K562 (cell line): ENCODE results near the gene TXLNG. TPM values are rescaled to one million over a fixed set of nuclear protein-coding genes. Genes with fewer than 3 reads are reported as not detected.

Experiments
- CREM ChIP-seq: IDR thresholded peaks from 2 replicates; pipeline ENCODE4 v1.6.1; 2014; ENCODE audit warnings: antibody characterized with exemption, low read depth
- CTCFL ChIP-seq: IDR thresholded peaks from 2 replicates; pipeline ENCODE4 v1.6.1; 2011; ENCODE audit warnings: borderline replicate concordance, low read depth, mild to moderate bottlenecking, moderate library complexity, low read length; ENCODE audit not compliant: insufficient read depth, poor library complexity, severe bottlenecking
- JUND ChIP-seq, 2 experiments: IDR thresholded peaks; 2 replicates in 1 of 2; 3 replicates in 1 of 2; pipeline ENCODE4 v1.6.1; 2011; ENCODE audit warnings: borderline replicate concordance in 2 of 2, low read depth in 2 of 2, low read length in 2 of 2, improper control_type of control experiment in 1 of 2, missing biosample characterization in 1 of 2, missing genetic modification characterization in 1 of 2, missing genetic modification reagents in 1 of 2
- polyA plus RNA-seq, 8 experiments: library from polyadenylated mRNA; depleted of rRNA in 4 of 8; stranded (reverse) in 5 of 8; unstranded in 3 of 8; fragments of >200 nt; fragmentation: Nextera tagmentation in 2 of 8; fragmentation: Illumina TruSeq in 1 of 8; extraction: Ambion mirVana in 2 of 8; extraction: Trizol in 1 of 8; gene quantifications; 2 replicates each; pipeline versions ENCODE4 v1.2.1 to v1.2.3, GENCODE V29; 2011 to 2014; ENCODE audit warnings: inconsistent platforms in 1 of 8, missing spikeins in 1 of 8
- total RNA-seq, 7 experiments: library from RNA; depleted of rRNA in 6 of 7; stranded (reverse); fragments of >200 nt in 6 of 7; fragmentation: Illumina TruSeq in 2 of 7; extraction: Trizol in 2 of 7; gene quantifications; 2 replicates each; pipeline versions ENCODE4 v1.2.1 to v1.2.3, GENCODE V29; 2011 to 2021; ENCODE audit warnings: low replicate concordance in 1 of 7
- TF ChIP-seq, protein P1 (sequence below), 3 experiments: IDR thresholded peaks in 2 of 3; conservative IDR thresholded peaks in 1 of 3; 2 replicates each; pipeline ENCODE4 v1.5.1; 2011 to 2012; ENCODE audit warnings: low read length in 3 of 3, mild to moderate bottlenecking in 3 of 3, control low read depth in 2 of 3, improper control_type of control experiment in 1 of 3, inconsistent platforms in 1 of 3, low read depth in 1 of 3, mixed read lengths in 1 of 3, moderate library complexity in 1 of 3; ENCODE audit not compliant: insufficient read depth in 2 of 3
- TF ChIP-seq, protein P2 (sequence below): fragments of 250-450 bp; sonication (Bioruptor Pico); IDR thresholded peaks from 2 replicates; pipeline ENCODE4 v1.4.0; 2020; ENCODE audit warnings: borderline replicate concordance
- TF ChIP-seq, protein P3 (sequence below): fragments of 450-650 bp; IDR thresholded peaks from 2 replicates; pipeline ENCODE4 v1.6.1; 2016; ENCODE audit warnings: low read depth

Gene TXLNG
- total and polyA plus RNA-seq, 9 of the 15 experiments (the other 6 are each of a cell fraction or from before 2014, with no cell fraction given) = 13.1 to 47.0 (median 31.6) TPM

- TF ChIP-seq CTCFL = peak; percentile 95
- peak; percentile 81 for TF ChIP-seq CREM
- TF ChIP-seq, protein P1, sequence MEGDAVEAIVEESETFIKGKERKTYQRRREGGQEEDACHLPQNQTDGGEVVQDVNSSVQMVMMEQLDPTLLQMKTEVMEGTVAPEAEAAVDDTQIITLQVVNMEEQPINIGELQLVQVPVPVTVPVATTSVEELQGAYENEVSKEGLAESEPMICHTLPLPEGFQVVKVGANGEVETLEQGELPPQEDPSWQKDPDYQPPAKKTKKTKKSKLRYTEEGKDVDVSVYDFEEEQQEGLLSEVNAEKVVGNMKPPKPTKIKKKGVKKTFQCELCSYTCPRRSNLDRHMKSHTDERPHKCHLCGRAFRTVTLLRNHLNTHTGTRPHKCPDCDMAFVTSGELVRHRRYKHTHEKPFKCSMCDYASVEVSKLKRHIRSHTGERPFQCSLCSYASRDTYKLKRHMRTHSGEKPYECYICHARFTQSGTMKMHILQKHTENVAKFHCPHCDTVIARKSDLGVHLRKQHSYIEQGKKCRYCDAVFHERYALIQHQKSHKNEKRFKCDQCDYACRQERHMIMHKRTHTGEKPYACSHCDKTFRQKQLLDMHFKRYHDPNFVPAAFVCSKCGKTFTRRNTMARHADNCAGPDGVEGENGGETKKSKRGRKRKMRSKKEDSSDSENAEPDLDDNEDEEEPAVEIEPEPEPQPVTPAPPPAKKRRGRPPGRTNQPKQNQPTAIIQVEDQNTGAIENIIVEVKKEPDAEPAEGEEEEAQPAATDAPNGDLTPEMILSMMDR (IDR thresholded peaks at IDR 0.05 in 2 of 3, conservative IDR thresholded peaks at IDR 0.05 in 1 of 3; ENCODE audit: insufficient read depth in 2 of 3, low read depth in 1 of 3, low read length in 3 of 3) = peak; percentile 66 to 78 (median 72); a peak in 5 of 6 replicates
- TF ChIP-seq, protein P2, sequence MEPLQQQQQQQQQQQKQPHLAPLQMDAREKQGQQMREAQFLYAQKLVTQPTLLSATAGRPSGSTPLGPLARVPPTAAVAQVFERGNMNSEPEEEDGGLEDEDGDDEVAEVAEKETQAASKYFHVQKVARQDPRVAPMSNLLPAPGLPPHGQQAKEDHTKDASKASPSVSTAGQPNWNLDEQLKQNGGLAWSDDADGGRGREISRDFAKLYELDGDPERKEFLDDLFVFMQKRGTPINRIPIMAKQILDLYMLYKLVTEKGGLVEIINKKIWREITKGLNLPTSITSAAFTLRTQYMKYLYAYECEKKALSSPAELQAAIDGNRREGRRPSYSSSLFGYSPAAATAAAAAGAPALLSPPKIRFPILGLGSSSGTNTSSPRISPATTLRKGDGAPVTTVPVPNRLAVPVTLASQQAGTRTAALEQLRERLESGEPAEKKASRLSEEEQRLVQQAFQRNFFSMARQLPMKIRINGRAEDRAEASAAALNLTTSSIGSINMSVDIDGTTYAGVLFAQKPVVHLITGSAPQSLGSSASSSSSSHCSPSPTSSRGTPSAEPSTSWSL (CRISPR knock-in tag) = no peak
- TF ChIP-seq, protein P3, sequence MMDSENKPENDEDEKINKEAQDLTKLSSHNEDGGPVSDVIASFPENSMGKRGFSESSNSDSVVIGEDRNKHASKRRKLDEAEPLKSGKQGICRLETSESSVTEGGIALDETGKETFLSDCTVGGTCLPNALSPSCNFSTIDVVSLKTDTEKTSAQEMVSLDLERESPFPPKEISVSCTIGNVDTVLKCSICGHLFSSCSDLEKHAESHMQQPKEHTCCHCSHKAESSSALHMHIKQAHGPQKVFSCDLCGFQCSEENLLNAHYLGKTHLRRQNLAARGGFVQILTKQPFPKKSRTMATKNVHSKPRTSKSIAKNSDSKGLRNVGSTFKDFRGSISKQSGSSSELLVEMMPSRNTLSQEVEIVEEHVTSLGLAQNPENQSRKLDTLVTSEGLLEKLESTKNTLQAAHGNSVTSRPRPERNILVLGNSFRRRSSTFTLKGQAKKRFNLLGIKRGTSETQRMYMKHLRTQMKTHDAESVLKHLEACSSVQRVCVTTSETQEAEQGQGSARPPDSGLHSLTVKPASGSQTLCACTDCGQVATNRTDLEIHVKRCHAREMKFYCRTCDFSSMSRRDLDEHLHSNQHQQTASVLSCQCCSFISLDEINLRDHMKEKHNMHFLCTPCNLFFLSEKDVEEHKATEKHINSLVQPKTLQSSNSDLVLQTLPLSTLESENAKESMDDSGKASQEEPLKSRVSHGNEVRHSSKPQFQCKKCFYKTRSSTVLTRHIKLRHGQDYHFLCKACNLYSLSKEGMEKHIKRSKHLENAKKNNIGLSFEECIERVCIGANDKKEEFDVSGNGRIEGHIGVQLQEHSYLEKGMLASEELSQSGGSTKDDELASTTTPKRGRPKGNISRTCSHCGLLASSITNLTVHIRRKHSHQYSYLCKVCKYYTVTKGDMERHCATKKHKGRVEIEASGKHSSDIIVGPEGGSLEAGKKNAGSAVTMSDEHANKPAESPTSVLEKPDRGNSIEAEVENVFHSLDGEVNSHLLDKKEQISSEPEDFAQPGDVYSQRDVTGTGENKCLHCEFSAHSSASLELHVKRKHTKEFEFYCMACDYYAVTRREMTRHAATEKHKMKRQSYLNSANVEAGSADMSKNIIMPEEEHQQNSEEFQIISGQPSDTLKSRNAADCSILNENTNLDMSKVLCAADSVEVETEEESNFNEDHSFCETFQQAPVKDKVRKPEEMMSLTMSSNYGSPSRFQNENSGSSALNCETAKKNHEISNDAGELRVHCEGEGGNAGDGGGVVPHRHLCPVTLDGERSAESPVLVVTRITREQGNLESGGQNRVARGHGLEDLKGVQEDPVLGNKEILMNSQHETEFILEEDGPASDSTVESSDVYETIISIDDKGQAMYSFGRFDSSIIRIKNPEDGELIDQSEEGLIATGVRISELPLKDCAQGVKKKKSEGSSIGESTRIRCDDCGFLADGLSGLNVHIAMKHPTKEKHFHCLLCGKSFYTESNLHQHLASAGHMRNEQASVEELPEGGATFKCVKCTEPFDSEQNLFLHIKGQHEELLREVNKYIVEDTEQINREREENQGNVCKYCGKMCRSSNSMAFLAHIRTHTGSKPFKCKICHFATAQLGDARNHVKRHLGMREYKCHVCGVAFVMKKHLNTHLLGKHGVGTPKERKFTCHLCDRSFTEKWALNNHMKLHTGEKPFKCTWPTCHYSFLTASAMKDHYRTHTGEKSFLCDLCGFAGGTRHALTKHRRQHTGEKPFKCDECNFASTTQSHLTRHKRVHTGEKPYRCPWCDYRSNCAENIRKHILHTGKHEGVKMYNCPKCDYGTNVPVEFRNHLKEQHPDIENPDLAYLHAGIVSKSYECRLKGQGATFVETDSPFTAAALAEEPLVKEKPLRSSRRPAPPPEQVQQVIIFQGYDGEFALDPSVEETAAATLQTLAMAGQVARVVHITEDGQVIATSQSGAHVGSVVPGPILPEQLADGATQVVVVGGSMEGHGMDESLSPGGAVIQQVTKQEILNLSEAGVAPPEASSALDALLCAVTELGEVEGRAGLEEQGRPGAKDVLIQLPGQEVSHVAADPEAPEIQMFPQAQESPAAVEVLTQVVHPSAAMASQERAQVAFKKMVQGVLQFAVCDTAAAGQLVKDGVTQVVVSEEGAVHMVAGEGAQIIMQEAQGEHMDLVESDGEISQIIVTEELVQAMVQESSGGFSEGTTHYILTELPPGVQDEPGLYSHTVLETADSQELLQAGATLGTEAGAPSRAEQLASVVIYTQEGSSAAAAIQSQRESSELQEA = no peak
- TF ChIP-seq JUND (IDR thresholded peaks at IDR 0.05; ENCODE audit: borderline replicate concordance, low read depth, low read length) = no peak
- peak; percentile 24; the same call in 1 of the 3 replicates for TF ChIP-seq JUND (tag; IDR thresholded peaks at IDR 0.05; ENCODE audit: borderline replicate concordance, low read depth, low read length)
Measured at GRCh38 chrX:16882702-16883486, 96.6 kb downstream of the TXLNG start (continued).
